HG03095 (cell line): Measurements from ENCODE around the gene PRR23B.

Experiments used
- ATAC-seq: cut with Tn5 transposase; IDR thresholded peaks from one replicate; pipeline ENCODE4 v1.9.1; 2021; ENCODE audit warnings: moderate library complexity; ENCODE audit not compliant: unreplicated experiment

Gene PRR23B

DNA sequence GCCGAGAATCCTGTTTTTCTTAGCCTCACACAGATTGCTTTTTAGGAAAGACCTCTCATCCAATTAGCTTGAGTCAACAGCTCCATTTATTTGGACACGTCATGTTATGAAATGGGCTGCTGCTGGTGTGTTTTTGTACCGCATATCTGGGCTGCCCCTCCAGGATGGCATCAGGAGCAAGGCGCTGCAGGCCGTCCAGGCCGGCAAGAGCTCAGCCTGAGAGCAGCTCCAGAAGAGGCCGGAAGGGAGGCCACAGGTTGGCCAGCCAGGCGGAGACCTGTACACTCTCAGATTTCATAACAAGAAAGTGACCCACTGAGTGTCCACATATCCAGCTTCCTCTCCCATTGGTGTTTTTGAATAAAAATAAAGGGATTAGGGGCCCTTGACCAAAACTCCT is 45.4 kb downstream of the PRR23B start:
- no peak for ATAC-seq

DNA sequence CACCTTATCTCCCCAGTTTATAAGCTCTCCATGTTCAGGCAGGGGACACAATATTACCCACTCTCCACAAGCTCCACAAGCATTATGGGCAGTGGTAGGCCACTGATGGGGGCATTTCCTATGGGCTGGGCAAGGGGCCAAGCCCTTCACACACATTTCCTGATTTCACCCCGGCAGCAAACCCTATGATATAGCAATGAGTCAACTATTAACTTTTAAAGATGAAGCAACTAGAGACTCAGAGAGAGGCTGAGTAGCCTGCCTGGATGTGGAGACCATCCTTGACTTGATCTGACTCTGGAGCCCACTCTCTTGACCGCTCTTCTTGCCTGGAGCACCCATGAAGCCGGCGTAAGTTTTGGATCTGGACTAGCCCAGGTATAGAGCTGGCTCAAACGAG is 46.3 kb downstream of the PRR23B start:
- ATAC-seq = no peak

DNA sequence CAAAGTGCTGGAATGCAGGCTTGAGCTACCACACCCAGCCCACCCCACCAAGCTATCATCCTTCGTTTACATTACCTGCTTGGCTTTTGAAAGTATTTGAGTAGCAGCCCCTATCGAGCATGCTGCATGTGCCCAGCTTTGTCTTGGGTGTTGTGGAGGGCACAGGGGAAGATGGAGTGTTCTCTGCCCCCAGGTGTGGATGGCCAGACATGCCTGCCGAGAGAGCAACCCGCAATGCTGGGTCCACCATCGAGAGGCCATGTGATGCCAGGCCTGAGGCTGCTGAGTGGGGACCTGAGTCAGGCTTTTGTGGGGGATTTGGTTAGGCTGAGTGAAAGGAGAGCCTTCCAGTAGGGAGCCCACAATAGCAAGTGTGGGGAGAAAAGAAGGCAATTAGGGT is 47.8 kb downstream of the PRR23B start:
- ATAC-seq = no peak

DNA sequence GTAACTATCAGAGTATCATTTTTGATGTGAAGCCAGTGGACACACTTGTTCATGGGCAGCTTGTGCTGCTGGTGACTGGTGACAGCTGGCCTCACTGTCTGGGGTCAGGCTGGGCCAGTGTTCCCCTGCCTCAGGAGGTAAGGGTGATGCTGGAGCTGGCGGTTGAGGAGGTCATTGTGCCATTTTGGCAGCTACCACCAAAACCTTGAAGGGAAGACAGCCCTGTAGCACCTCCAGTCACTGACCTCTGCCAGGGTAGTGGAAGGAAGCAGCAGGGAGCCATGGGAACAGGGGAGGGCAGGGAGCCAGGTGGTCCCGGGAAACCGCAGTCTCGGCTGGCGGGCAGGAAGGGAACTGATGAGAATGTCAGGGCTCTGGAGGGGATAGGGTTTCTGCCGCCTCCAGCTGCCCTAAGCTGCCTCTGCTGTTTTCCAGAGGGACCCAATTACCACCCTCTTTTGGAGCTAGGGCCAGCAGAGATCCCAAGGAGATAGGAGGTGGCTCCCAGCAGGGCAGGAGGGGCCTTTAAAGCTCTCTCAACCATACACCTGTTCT is 48.9 kb downstream of the PRR23B start:
- no peak for ATAC-seq
